MM.1S (cell line): Measurements from ENCODE around the gene CCDC169.

Experiments
- CTCF ChIP-seq: fragments of 300-600 bp; sonication (generic); IDR thresholded peaks from 2 replicates; pipeline ENCODE4 v1.5.1; 2016; ENCODE audit warnings: antibody characterized with exemption, low read length, mixed read lengths
- EZH2 ChIP-seq: fragments of 300-600 bp; sonication (generic); optimal IDR thresholded peaks from 2 replicates; pipeline ENCODE3; 2017; ENCODE audit warnings: low read depth, mild to moderate bottlenecking, antibody characterized with exemption, low read length, mixed read lengths
- EZH2phosphoT487 ChIP-seq: fragments of 300-600 bp; sonication (generic); IDR thresholded peaks from 2 replicates; pipeline ENCODE4 v1.6.1; 2018; ENCODE audit warnings: antibody characterized with exemption, low read length

- no peak for TF ChIP-seq CTCF
- no peak for TF ChIP-seq EZH2
- TF ChIP-seq EZH2phosphoT487 = no peak
These were observed 35.6 kb downstream of the CCDC169 start for GRCh38 chr13:36261976-36262375.
